ENCODE data around the gene GCLC.
"Not testable (repeated sequence)": the region's sequence is repeated elsewhere in the genome, so short reads cannot be mapped to it uniquely, and the experiment has no call there.

Gene GCLC

GRCh38 chr6:53492860-53493634 is 51.9 kb downstream of the GCLC start:
- DNase-seq (ENCODE audit: low read depth): no peak

- no peak for DNase-seq (ENCODE audit: low read depth)
Observed at GRCh38 chr6:53487080-53487479, 57.8 kb downstream of the GCLC start.

- DNase-seq (ENCODE audit: low read depth): no peak
Observed at GRCh38 chr6:53486679-53487078, 58.2 kb downstream of the GCLC start.

DNA sequence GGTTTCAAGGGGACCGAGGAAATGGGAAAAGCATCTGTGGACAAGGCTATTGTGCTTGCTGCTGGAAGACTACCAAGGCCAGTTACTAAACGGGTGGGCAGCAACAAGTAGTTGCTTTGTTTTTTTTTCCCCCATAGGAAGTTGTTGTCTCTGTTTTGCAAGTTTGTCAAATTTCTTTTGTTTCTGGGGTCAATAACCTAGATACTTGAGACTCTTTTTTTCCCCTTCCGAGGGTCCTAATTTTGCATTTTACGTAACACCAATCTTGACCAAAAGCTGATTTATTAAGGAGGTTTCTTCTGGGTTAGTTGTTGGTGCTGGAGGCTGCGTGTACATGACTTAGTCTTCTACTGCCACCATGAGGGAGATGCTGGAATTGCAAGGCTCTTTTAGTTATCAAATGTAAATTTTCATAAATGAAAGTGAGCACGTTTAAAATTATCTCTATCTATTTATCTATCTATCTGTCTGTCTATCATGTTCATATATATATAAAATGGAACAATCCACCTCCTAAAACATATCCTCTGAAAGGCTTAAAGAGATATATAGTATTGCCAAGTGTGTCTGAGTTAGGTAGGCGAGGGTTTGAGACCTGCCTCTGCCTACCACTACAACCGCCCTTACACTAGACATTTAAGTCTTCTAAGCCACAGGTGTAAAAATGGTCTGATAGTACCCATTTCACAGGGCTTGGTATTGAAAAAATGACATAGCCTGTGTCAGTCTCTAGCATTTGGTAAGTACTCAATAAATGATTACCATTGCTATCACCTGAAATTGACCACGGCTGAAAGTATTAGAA is 60.2 kb downstream of the GCLC start:
- peak; percentile 70 for DNase-seq (ENCODE audit: low read depth)

DNA sequence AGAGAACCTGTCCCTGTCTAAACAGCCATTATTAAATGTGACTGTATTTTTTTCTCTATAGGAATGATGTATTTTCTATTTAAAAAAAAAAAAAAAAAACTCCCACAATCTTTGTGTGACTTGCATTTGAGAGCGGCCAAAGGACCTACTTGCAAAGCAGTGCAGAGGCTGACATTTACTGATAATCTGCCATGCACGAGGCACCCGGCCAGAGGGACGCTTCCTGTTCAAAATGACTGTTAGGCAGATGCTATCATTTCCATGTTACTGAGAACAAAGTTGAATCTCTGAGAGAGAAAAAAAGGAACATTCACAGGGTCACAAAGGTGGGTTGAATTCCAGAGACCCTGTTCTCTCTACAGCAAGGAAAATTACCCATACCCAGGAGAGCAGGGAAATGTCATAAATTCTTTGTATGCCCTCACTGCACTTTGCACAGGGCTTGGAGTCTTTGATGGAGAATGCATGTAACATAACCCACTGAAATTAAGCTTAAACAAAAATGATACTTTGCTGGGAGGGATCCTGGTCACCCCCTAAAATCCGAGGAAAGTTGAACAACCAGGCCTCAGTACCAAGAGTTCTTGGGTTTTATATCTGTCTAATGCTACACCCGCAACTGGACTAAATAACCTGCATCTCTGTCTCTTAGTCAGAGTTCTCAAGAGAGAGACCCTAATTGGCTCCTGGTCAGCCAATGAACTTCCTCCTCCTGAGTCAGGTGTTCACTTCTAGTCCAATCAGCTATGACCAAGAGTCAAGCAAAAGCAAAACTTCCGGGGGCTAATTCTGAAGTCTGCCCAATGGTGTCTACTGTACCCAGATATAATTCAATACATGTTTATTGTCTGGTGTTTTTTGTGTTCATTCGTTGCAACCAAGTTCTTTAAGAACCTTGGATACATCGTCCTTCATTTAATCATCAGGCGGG is 61.2 kb downstream of the GCLC start:
- no peak for DNase-seq (ENCODE audit: low read depth)

GRCh38 chr6:53481323-53481722 is 63.6 kb downstream of the GCLC start:
- DNase-seq (ENCODE audit: low read depth): no peak

DNA sequence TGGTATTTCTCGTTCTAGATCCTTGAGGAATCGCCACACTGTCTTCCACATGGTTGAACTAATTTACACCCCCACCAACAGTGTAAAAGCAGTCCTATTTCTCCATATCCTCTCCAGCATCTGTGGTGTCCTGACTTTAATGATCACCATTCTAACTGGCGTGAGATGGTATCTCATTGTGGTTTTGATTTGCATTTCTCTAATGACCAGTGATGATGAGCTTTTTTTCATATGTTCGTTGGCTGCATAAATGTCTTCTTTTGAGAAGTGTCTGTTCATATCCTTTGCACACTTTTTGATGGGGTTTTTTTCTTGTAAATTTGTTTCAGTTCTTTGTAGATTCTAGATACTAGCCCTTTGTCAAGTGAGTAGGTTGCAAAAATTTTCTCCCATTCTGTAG is 64.1 kb downstream of the GCLC start:
- DNase-seq (ENCODE audit: low read depth): not testable (repeated sequence)

- DNase-seq (ENCODE audit: low read depth): no peak
Observed at GRCh38 chr6:53479871-53480270, 65.0 kb downstream of the GCLC start.

GRCh38 chr6:53476964-53477363 is 67.9 kb downstream of the GCLC start:
- DNase-seq (ENCODE audit: low read depth): no peak

DNA sequence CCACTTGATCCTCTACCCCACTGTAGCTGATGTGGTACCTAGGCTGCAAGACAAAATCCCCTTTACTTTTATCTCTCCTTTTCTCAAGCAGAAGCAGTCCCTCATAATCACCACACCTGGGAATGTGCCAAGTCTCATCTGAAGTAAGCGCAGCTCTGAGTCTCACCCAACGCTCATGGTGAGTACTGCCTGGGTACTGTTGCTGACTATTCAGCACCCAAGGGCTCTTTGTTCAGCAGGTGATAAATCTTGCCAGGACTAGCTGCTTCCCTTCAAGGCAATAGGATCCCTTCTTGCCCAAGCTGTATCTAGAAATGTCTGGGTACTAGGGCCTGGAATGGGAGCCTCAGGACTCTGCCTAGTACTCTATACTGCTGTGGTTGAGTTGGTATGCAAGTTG is 70.9 kb downstream of the GCLC start:
- DNase-seq (ENCODE audit: low read depth): no peak

GRCh38 chr6:53469163-53469562 is 75.7 kb downstream of the GCLC start:
- DNase-seq (ENCODE audit: low read depth): no peak

DNA sequence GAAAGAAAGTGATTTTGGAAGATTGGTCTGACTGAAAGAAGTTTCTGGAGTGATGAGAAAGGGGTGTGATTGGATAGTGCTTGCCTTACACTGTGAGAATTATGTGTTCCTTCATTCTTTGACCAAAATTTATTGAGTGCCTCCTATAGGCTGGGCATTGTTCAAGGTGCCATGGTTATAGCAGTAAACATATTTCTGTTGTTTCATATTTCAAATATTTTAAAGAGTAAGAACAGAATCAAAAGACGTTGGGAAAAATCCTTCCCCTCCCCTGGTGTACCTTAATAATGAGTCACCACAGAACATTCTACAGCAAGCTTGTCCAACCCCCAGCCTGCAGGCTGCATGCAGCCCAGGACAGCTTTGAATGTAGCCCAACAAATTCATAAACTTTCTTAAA is 78.6 kb downstream of the GCLC start:
- DNase-seq (ENCODE audit: low read depth): no peak

DNA sequence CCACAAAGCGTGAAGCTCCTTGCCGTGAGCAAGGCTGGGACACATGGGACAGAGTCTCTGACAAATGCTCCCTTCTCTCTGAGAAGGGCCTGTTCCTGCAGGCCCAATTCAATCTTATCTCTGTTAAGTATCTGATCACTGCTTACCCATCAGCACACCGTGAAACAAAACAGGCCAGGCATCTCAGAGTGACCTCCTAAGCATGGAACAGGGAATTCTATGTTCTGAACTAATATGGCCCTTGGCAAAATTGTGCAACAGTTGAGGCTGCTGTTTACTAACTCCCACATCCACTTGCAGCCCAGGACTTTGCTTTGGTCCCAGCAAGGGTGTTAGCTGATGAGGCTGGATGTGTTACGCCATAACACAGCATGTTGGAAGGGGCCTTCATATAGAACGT is 79.2 kb downstream of the GCLC start:
- no peak for DNase-seq (ENCODE audit: low read depth)

- DNase-seq (ENCODE audit: low read depth): no peak
Observed at GRCh38 chr6:53464927-53465460, 79.9 kb downstream of the GCLC start.

DNA sequence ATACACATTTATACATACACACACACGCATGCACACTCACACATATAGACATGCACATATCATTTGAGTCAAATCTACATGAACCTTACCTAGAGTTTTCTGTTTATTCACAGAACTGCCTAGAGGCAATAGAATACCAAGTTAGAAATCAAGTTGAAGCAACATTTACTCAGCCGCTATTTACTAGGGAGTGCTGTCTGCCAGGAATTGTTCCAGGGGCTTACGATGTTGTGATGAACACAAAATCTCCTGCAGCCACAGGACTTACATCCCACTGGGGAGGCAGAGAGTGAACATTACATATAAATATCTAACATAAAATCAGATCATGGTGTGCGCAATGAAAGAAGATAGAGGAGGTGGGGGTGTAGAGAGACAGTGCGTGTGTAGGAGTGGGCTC is 80.4 kb downstream of the GCLC start:
- DNase-seq (ENCODE audit: low read depth): no peak

GRCh38 chr6:53461696-53462095 is 83.2 kb downstream of the GCLC start:
- DNase-seq (ENCODE audit: low read depth): no peak

- DNase-seq (ENCODE audit: low read depth): no peak
Observed at GRCh38 chr6:53461041-53461656, 83.8 kb downstream of the GCLC start.

- DNase-seq (ENCODE audit: low read depth): no peak
Observed at GRCh38 chr6:53458105-53458866, 86.6 kb downstream of the GCLC start.

DNA sequence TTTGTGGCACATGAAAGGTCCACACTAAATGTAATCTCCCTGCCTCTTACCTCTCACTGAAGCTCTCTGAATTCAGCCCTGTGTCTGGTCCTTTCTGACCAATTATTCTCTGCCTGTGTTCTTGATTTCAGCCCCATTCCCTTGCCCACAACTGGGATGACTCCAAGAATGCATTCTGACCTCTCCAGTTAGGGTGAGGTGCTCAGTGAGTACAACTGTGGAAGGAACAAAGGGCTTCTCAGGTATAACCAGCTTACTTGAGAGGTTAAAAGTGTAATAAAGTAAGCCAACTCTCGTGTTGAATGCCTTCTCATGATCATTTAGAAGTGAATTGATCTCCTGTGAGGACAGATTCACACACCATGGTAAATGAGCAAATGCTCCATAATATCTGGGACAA is 88.1 kb downstream of the GCLC start:
- DNase-seq (ENCODE audit: low read depth): no peak

DNA sequence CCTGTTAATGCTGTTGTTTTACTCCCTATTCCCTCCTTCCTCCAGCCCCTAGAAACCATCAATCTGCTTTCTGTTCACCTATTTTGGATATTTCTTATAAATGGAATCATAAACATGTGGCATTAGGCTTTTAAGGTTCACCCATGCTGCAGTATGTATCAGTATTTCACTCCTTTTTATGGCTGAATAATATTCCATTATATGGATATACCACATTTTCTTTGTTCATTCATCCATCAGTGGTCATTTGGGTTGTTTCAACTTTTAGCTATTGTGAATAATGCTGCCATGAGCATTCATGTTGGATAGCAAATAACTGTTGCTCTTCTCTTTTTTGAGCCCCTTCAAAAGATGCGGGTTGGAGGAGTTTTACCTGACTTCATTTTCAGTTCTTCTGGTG is 89.2 kb downstream of the GCLC start:
- DNase-seq (ENCODE audit: low read depth): no peak

DNA sequence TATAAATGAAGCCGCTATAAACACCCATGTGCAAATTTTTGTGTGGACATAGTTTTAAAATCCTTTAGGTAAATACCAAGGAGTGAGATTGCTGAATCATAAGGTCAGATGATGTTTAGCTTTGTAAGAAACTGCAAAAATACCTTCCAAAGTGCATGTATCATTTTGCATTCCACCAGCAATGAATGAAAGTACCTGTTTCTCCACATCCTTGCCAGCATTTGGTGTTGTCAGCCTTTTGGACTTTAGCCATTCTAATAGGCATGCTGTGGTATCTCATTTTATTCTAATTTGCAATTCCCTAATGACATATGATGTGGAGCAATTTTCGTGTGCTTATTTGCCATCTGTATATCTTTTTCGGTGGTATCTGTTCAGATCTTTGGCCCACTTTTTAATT is 93.7 kb downstream of the GCLC start:
- no peak for DNase-seq (ENCODE audit: low read depth)

Data from activated gamma-delta T cell treated with anti-CD3 and anti-CD28 coated beads, Interleukin-2, amount 50 U/mL, for 16 hours (primary cell).